HepG2 (cell line): Measurements from ENCODE around the gene MS4A18. TPM values are rescaled to one million over a fixed set of nuclear protein-coding genes. Genes with fewer than 3 reads are reported as not detected.

Source experiments
- ATAC-seq: fragments of 200-7000 bp; cut with Tn5 transposase; 3 replicates; pipeline ENCODE4 v1.9.1; 2020; ENCODE audit warnings: mild to moderate bottlenecking, moderate library complexity
- BruUV-seq: library from RNA; stranded (reverse); fragments of 400-500 nt; replicated peaks from 2 replicates; lab custom pipeline; 2021; lab: Mats Ljungman, UMichigan
- CTCF ChIA-PET: fragments of 300-600 bp; formaldehyde crosslinking; extraction: SDS; loops from one replicate; lab custom pipeline; 2021; ENCODE audit warnings: low total read pairs, inconsistent platforms, low intra/inter-chr PET ratio; lab: Yijun Ruan, JAX
- POLR2A ChIA-PET: fragments of 350-600 bp; sonication (Branson Sonifier 250); formaldehyde crosslinking; loops from one replicate; lab custom pipeline; 2020; ENCODE audit warnings: antibody characterized with exemption, inconsistent platforms; lab: Yijun Ruan, JAX
- DNase-seq: peaks from one replicate; pipeline ENCODE4 v3.0.0-alpha.2; 2015; ENCODE audit warnings: low spot score
- FAIRE-seq: peaks from 3 replicates; lab custom pipeline; 2011; peaks lifted over from hg19 to GRCh38; lab: Jason Lieb, UNC
- H2AFZ ChIP-seq: one replicate; pipeline ENCODE4 v1.6.1; 2011; ENCODE audit warnings: low read length, inconsistent platforms
- H3K27ac ChIP-seq: fragments of 300-600 bp; 3 replicates; pipeline ENCODE4 v1.8.0; 2011; ENCODE audit warnings: mixed run types, mild to moderate bottlenecking, mixed read lengths, low read length, inconsistent platforms; ENCODE audit not compliant: insufficient read depth; ENCODE audit errors: extremely low read length
- H3K27me3 ChIP-seq, 2 experiments: fragments of 200-600 bp in 1 of 2; 2 replicates in 1 of 2; 3 replicates in 1 of 2; pipeline versions ENCODE4 v1.6.0 to v1.8.0; 2011; ENCODE audit warnings: low read length in 2 of 2, mild to moderate bottlenecking in 2 of 2, moderate library complexity in 2 of 2, inconsistent platforms in 1 of 2; ENCODE audit not compliant: insufficient read depth in 2 of 2, control insufficient read depth in 1 of 2
- H3K36me3 ChIP-seq, 2 experiments: fragments of 200-600 bp in 1 of 2; replicated peaks in 1 of 2; 2 replicates in 1 of 2; 3 replicates in 1 of 2; pipeline versions ENCODE4 v1.5.1 to v1.8.0; 2011; ENCODE audit warnings: low read length in 2 of 2, inconsistent platforms in 1 of 2; ENCODE audit not compliant: insufficient read depth in 2 of 2, control insufficient read depth in 1 of 2
- H3K4me1 ChIP-seq: 2 replicates; pipeline ENCODE4 v1.5.1; 2012; ENCODE audit warnings: low read length, inconsistent platforms; ENCODE audit not compliant: insufficient read depth
- H3K4me2 ChIP-seq: 2 replicates; pipeline ENCODE4 v1.6.0; 2011; ENCODE audit warnings: low read depth, low read length, inconsistent platforms
- H3K4me3 ChIP-seq, 3 experiments: fragments of 200-600 bp in 1 of 3; sonication (generic), shearing (Covaris generic) in 1 of 3; replicated peaks in 1 of 3; 2 replicates each; pipeline ENCODE4 v1.5.1; 2011 to 2016; ENCODE audit warnings: low read length in 3 of 3, inconsistent platforms in 2 of 3, low read depth in 2 of 3, mild to moderate bottlenecking in 2 of 3, control low read depth in 1 of 3, mixed read lengths in 1 of 3; ENCODE audit not compliant: insufficient read depth in 1 of 3
- H3K79me2 ChIP-seq: one replicate; pipeline ENCODE4 v1.6.1; 2011; ENCODE audit warnings: low read length, inconsistent platforms; ENCODE audit not compliant: insufficient read depth
- H3K9ac ChIP-seq: 2 replicates; pipeline ENCODE4 v1.6.0; 2011; ENCODE audit warnings: mild to moderate bottlenecking, low read depth, low read length, inconsistent platforms; ENCODE audit not compliant: insufficient read depth
- H3K9me3 ChIP-seq: 2 replicates; pipeline ENCODE4 v1.5.1; 2012; ENCODE audit warnings: mild to moderate bottlenecking, low read length
- H4K20me1 ChIP-seq: 2 replicates; pipeline ENCODE4 v1.6.0; 2011; ENCODE audit warnings: inconsistent platforms, mild to moderate bottlenecking, low read length, moderate library complexity; ENCODE audit not compliant: insufficient read depth
- CENPT ChIP-seq: sonication (generic); formaldehyde crosslinking; IDR thresholded peaks from 2 replicates; pipeline ENCODE4 v1.8.0; 2022; ENCODE audit warnings: low read depth, mild to moderate bottlenecking, moderate library complexity, missing genetic modification reagents
- DR1 ChIP-seq: sonication (generic); formaldehyde crosslinking; IDR thresholded peaks from 2 replicates; pipeline ENCODE4 v1.8.0; 2021; ENCODE audit warnings: mild to moderate bottlenecking, missing genetic modification reagents, inconsistent platforms
- IRX3 ChIP-seq: sonication (generic); formaldehyde crosslinking; IDR thresholded peaks from 2 replicates; pipeline ENCODE4 v1.8.1; 2023; ENCODE audit warnings: mild to moderate bottlenecking, low read depth, missing genetic modification reagents, borderline replicate concordance
- NR2F2 ChIP-seq: IDR thresholded peaks from 2 replicates; pipeline ENCODE4 v1.6.1; 2012; ENCODE audit warnings: low read depth, inconsistent platforms, borderline replicate concordance
- NR3C1 ChIP-seq: sonication (generic); formaldehyde crosslinking; IDR thresholded peaks from 2 replicates; pipeline ENCODE4 v1.4.0; 2020; ENCODE audit warnings: missing genetic modification reagents
- PRMT3 ChIP-seq: sonication (generic); formaldehyde crosslinking; IDR thresholded peaks from 2 replicates; pipeline ENCODE4 v1.8.1; 2022; ENCODE audit warnings: low read depth, mild to moderate bottlenecking, moderate library complexity, missing genetic modification reagents, borderline replicate concordance
- RFX5 ChIP-seq: IDR thresholded peaks from 2 replicates; pipeline ENCODE4 v1.6.1; 2011; ENCODE audit warnings: low read depth, low read length, improper control_type of control experiment
- TCF12 ChIP-seq, 2 experiments: fragments of 450-650 bp in 1 of 2; sonication (generic) in 1 of 2; formaldehyde crosslinking in 1 of 2; IDR thresholded peaks; 2 replicates each; pipeline versions ENCODE4 v1.6.1 to v1.8.0; 2017 to 2022; ENCODE audit warnings: antibody characterized with exemption in 1 of 2, mild to moderate bottlenecking in 1 of 2, missing genetic modification reagents in 1 of 2, moderate library complexity in 1 of 2
- ZFP41 ChIP-seq: sonication (generic); formaldehyde crosslinking; IDR thresholded peaks from 2 replicates; pipeline ENCODE4 v1.4.0; 2020; ENCODE audit warnings: mild to moderate bottlenecking, missing genetic modification reagents, borderline replicate concordance
- ZNF768 ChIP-seq: sonication (generic); formaldehyde crosslinking; IDR thresholded peaks from 2 replicates; pipeline ENCODE4 v1.4.0; 2020; ENCODE audit warnings: missing genetic modification reagents
- whole genome bisulfite sequencing: methylation state at CpG from one replicate; pipeline ENCODE4 v1.1.6; 2017; ENCODE audit warnings: low lambda C conversion rate; 5-methylcytosine and 5-hydroxymethylcytosine counted together
- in situ Hi-C: cut with HindIII; loops from 2 replicates; pipeline ENCODE4 v1.10.0; 2017; ENCODE audit warnings: low pct_unique_long_range_greater_than_20kb; ENCODE audit not compliant: extremely low pct_ligation_motif_present
- intact Hi-C: fragments of 100-400 bp; cut with micrococcal nuclease; formaldehyde crosslinking; loops from one replicate; pipeline ENCODE4 v1.10.0; 2022; ENCODE audit not compliant: unreplicated experiment
- polyA plus RNA-seq, 8 experiments: library from polyadenylated mRNA; depleted of rRNA in 3 of 8; stranded (reverse) in 7 of 8; unstranded in 1 of 8; fragments of >200 nt; fragmentation: Illumina TruSeq in 4 of 8; extraction: Trizol in 4 of 8; gene quantifications; 2 replicates each; pipeline versions ENCODE4 v1.2.1 to v1.2.3, GENCODE V29; 2011 to 2016; ENCODE audit warnings: low read depth in 4 of 8, missing spikeins in 1 of 8, mixed read lengths in 1 of 8; ENCODE audit not compliant: insufficient read depth in 1 of 8
- total RNA-seq, 5 experiments: library from RNA; depleted of rRNA; stranded (reverse); fragments of >200 nt; fragmentation: Illumina TruSeq; extraction: Trizol; gene quantifications; 2 replicates each; pipeline ENCODE4 v1.2.3, GENCODE V29; 2016; ENCODE audit warnings: low read depth in 1 of 5
- TF ChIP-seq, protein P1 (sequence below): sonication (generic); formaldehyde crosslinking; IDR thresholded peaks from 2 replicates; pipeline ENCODE4 v1.5.1; 2020; ENCODE audit warnings: mild to moderate bottlenecking, missing genetic modification reagents, borderline replicate concordance
- TF ChIP-seq, protein P2 (sequence below): sonication (generic); formaldehyde crosslinking; IDR thresholded peaks from 2 replicates; pipeline ENCODE4 v1.4.0; 2020; ENCODE audit warnings: missing genetic modification reagents, borderline replicate concordance
- TF ChIP-seq, protein P3 (sequence below): sonication (generic); formaldehyde crosslinking; IDR thresholded peaks from 2 replicates; pipeline ENCODE4 v1.4.0; 2020; ENCODE audit warnings: mild to moderate bottlenecking, missing genetic modification reagents

The MS4A18 gene
- total and polyA plus RNA-seq, 2 of the 13 experiments (the other 11 are each of a cell fraction or from before 2014, with no cell fraction given): not detected

DNA sequence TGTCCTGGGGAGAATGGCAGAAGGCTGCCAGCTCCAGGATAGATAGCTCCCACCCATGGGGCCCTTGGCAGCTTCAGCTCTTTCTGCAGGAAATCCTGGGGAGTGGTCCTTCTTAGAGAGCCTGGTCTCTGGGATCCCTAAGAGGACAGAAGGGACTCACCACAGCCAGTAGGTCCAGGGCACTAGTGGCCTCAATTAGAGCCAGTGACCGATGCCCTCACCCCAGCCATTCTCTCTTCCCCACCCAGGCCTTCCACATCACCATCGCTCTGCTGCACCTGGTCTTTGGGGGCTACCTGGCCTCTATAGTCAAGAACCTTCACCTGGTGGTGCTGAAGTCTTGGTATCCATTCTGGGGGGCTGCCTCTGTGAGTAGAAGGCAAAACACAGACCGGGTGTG is 66.2 kb downstream of the MS4A18 start:
- Histone ChIP-seq H3K9ac (no peak overlapping the region), H3K4me3 (no peak overlapping the region), H3K9me3 (no peaks in the 10 kb centered on the region), H3K4me1 (no peaks in the 10 kb centered on the region), H3K36me3 (no peaks in the 10 kb centered on the region), H3K4me2 (no peak overlapping the region), H3K27me3 (peaks cover 0 to 9% of the 10 kb centered on the region in 2 experiments; a peak in 2 of 5 replicates), H3K79me2 (no peaks in the 10 kb centered on the region), H3K27ac (no peak overlapping the region), H2AFZ (no peak overlapping the region), H4K20me1 (no peaks in the 10 kb centered on the region)
- ChIA-PET POLR2A (no interaction called here), CTCF (no interaction called here)
- no peak for ATAC-seq
- no peak for DNase-seq
- TF ChIP-seq, protein P1, sequence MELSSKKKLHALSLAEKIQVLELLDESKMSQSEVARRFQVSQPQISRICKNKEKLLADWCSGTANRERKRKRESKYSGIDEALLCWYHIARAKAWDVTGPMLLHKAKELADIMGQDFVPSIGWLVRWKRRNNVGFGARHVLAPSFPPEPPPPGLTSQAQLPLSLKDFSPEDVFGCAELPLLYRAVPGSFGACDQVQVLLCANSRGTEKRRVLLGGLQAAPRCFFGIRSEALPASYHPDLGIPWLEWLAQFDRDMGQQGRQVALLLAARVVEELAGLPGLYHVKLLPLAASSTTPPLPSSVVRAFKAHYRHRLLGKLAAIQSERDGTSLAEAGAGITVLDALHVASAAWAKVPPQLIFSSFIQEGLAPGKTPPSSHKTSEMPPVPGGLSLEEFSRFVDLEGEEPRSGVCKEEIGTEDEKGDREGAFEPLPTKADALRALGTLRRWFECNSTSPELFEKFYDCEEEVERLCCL (CRISPR knock-in tag): no peak
- TF ChIP-seq TCF12 (IDR thresholded peaks at IDR 0.05) (no peak), TCF12 (CRISPR knock-in tag; IDR thresholded peaks at IDR 0.05) (no peak), PRMT3 (CRISPR knock-in tag) (no peak), CENPT (no peak), RFX5 (no peak), NR2F2 (no peak), NR3C1 (CRISPR knock-in tag) (no peak), DR1 (CRISPR knock-in tag) (no peak), ZNF768 (CRISPR knock-in tag) (no peak), IRX3 (no peak), ZFP41 (CRISPR knock-in tag) (no peak)
- TF ChIP-seq, protein P2, sequence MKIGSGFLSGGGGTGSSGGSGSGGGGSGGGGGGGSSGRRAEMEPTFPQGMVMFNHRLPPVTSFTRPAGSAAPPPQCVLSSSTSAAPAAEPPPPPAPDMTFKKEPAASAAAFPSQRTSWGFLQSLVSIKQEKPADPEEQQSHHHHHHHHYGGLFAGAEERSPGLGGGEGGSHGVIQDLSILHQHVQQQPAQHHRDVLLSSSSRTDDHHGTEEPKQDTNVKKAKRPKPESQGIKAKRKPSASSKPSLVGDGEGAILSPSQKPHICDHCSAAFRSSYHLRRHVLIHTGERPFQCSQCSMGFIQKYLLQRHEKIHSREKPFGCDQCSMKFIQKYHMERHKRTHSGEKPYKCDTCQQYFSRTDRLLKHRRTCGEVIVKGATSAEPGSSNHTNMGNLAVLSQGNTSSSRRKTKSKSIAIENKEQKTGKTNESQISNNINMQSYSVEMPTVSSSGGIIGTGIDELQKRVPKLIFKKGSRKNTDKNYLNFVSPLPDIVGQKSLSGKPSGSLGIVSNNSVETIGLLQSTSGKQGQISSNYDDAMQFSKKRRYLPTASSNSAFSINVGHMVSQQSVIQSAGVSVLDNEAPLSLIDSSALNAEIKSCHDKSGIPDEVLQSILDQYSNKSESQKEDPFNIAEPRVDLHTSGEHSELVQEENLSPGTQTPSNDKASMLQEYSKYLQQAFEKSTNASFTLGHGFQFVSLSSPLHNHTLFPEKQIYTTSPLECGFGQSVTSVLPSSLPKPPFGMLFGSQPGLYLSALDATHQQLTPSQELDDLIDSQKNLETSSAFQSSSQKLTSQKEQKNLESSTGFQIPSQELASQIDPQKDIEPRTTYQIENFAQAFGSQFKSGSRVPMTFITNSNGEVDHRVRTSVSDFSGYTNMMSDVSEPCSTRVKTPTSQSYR (CRISPR knock-in tag): no peak
- TF ChIP-seq, protein P3, sequence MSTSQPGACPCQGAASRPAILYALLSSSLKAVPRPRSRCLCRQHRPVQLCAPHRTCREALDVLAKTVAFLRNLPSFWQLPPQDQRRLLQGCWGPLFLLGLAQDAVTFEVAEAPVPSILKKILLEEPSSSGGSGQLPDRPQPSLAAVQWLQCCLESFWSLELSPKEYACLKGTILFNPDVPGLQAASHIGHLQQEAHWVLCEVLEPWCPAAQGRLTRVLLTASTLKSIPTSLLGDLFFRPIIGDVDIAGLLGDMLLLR: no peak
- 0% methylated on average over 3 of the region's 3 CpGs for WGBS
- intact Hi-C loops (no loop called here), in situ Hi-C loops (no loop called here)
- FAIRE-seq: no peak
- no TSS peak for BruUV-seq
